Subcutaneous adipose tissue (tissue), 4 donors: ENCODE data around the gene ANKMY2. TPM values are rescaled to one million over a fixed set of nuclear protein-coding genes. Genes with fewer than 3 reads are reported as not detected.

Experiments used
- CTCF ChIP-seq: fragments of 450-650 bp; IDR thresholded peaks from one replicate; pipeline ENCODE4 v1.5.1; 2016; ENCODE audit warnings: low read depth, mild to moderate bottlenecking, control low read depth, antibody characterized with exemption, moderate library complexity
- total RNA-seq, 4 donors: library from RNA; depleted of rRNA; stranded (reverse); fragments of >200 nt; gene quantifications; one replicate each; pipeline ENCODE4 v1.1.0, GENCODE V29; 2016

Gene ANKMY2
- total RNA-seq, 4 donors from 2014 or later, result 19.2 to 24.9 (median 21.1) TPM

DNA sequence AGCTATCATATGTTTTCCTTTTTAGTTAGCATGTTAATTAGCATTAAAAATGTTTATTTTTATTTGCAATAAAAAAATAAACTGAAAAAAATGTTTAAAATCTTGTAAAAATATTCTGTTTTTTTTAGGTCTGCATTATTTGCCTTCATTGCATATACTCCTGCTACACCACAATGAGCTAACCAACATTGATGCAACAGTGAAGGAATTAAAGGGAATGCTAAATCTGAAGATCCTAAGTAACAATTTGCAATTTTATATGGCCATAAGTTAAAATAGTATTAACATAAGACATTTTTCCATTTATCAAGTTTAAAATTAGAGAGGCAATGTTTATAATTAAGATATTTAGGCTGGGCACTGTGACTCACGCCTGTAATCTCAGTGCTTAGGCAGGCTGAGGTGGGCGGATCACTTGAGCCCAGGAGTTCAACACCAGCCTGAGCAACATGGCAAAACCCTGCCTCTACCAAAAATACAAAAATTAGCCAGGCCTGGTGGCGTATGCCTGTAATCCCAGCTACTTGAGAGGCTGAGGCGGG, 86.7 kb downstream of the ANKMY2 start:
- no peak for TF ChIP-seq CTCF

DNA sequence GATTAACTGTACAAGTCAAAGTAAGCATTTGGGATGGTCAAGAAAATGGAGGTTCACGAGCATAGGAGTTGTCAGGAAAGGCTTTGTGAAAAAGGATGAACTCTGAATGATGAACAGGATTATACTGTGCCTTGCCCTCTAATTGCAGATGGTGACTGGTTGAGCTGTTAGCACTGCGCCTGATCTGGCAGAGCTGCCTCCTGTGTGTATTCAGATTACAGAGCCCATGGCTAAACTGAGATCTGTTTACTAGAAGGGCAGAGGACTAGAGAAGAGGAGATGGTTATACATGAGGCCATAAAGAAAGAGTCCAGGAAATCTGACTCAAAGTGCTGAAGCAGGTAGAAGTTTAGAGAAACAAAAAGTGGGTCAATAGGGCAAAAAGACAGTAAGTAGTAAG, 89.2 kb downstream of the ANKMY2 start:
- no peak for TF ChIP-seq CTCF

DNA sequence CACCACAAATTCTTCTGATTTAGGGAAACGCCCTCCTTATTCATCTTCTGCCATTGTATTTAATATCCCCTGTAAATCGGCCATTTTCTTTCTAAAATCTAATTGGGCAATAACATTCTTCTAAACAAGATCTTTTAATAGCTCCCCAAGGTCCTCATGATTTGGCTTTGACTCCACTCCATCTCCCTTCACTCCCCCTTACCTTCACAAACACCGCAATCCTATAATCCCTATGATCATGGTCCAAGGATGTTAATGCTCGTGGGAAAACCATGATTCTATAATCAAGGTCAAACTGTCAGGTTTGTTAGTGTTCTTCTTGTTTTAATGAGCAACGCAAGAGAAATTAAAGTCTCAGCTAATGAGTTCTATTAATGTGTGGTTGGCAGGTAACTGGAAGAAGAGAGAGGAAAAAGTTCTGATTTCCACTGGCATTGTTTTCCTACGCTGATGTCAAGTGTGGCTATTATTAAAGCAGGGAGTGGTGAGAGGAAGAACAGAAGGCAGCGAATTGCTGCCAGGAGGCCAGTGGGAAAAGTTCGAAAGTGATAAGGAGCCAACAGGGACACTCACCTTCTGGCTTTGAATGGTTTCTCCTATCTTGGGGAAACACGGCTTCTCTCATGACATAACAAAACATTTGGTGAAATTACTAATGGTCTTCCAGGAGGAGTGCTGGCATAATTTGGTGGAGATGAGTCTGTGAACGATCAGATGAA, 90.9 kb downstream of the ANKMY2 start:
- no peak for TF ChIP-seq CTCF

DNA sequence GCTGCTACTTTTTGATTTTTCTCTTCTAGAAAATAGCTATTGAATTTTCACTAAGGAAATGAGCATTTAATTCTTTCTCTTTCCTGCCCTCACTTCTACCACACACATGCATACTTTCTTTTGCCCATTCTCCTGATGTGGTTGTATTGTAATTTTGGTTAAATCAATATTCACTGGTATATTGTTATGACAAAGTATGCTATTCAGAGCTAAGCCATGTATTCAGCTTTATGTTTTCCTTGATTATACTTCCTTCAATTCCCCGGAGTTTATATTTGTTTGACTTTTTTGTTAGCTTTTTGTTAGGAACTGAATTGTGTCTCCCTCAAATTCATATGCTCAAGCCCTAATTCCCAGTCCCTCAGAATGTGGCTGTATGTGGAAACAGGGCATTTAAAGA, 94.9 kb downstream of the ANKMY2 start:
- no peak for TF ChIP-seq CTCF

Other genes starting within 250 kb of the ANKMY2 start
- 1 to 10 TPM in 3 of 4 donors, under 1 TPM in 1; 0.68 to 3.1 (median 2.0) TPM for gene CRPPA, start 224.2 kb downstream of the ANKMY2 start, total RNA-seq
- not detected for gene SOSTDC1, start 180.0 kb downstream of the ANKMY2 start, total RNA-seq
- gene LRRC72, start 118.9 kb downstream of the ANKMY2 start, total RNA-seq, result not detected
- 10 to 100 TPM; 39.0 to 94.6 (median 46.1) TPM for gene BZW2, start 427 bp upstream of the ANKMY2 start, total RNA-seq
- 10 to 100 TPM in 3 of 4 donors, 1 to 10 TPM in 1; 9.9 to 68.9 (median 39.5) TPM for gene TSPAN13, start 108.0 kb upstream of the ANKMY2 start, total RNA-seq
- not detected for gene AGR2, start 159.2 kb upstream of the ANKMY2 start, total RNA-seq
- not detected for gene AGR3, start 236.2 kb upstream of the ANKMY2 start, total RNA-seq